Colonic mucosa (tissue), 4 donors: ENCODE results near the gene ITGAL. TPM values are rescaled to one million over a fixed set of nuclear protein-coding genes. Genes with fewer than 3 reads are reported as not detected.
"Not testable (repeated sequence)": the region's sequence is repeated elsewhere in the genome, so short reads cannot be mapped to it uniquely, and the experiment has no call there.

Source experiments
- DNase-seq: peaks from one replicate; pipeline ENCODE4 v3.0.0-alpha.2; 2020
- H3K27ac ChIP-seq: fragments of 200-600 bp; one replicate; pipeline ENCODE4 v1.8.0; 2021
- H3K27me3 ChIP-seq: fragments of 200-600 bp; one replicate; pipeline ENCODE4 v1.8.0; 2021
- H3K36me3 ChIP-seq: fragments of 200-600 bp; one replicate; pipeline ENCODE4 v1.8.0; 2021
- H3K4me1 ChIP-seq: fragments of 200-600 bp; one replicate; pipeline ENCODE4 v1.8.0; 2021; ENCODE audit warnings: mild to moderate bottlenecking
- H3K4me3 ChIP-seq: fragments of 200-600 bp; one replicate; pipeline ENCODE4 v1.8.0; 2021
- H3K9ac ChIP-seq, 2 donors: one replicate each; pipeline ENCODE4 v1.7.0; 2013; ENCODE audit warnings: control low read depth in 2 of 2, low read depth in 2 of 2, low read length in 2 of 2
- H3K9me3 ChIP-seq: fragments of 200-600 bp; one replicate; pipeline ENCODE4 v1.8.0; 2021
- CTCF ChIP-seq: fragments of 200-600 bp; IDR thresholded peaks from one replicate; pipeline ENCODE4 v1.8.0; 2022; ENCODE audit warnings: antibody characterized with exemption, mild to moderate bottlenecking
- intact Hi-C: fragments of 100-400 bp; cut with DNase I; formaldehyde crosslinking; loops from one replicate; pipeline ENCODE4 v1.14.1; 2022
- total RNA-seq, 2 donors: library from RNA; stranded (reverse); fragmentation: NEBNext Ultra II Directional in 1 of 2; extraction: Animal tissue kit (Norgen Biotek cat#: 25700) in 1 of 2; gene quantifications; one replicate each; pipeline ENCODE4 v1.2.1, GENCODE V29; 2021
- donor health status: healthy.
- donor health status: DM: no; HTN: no; CAD: no.
- donor health status: DM: no; HTN: no; CAD: no.

The ITGAL gene
- total RNA-seq, 2 donors from 2014 or later = 3.4 to 4.8 TPM

DNA sequence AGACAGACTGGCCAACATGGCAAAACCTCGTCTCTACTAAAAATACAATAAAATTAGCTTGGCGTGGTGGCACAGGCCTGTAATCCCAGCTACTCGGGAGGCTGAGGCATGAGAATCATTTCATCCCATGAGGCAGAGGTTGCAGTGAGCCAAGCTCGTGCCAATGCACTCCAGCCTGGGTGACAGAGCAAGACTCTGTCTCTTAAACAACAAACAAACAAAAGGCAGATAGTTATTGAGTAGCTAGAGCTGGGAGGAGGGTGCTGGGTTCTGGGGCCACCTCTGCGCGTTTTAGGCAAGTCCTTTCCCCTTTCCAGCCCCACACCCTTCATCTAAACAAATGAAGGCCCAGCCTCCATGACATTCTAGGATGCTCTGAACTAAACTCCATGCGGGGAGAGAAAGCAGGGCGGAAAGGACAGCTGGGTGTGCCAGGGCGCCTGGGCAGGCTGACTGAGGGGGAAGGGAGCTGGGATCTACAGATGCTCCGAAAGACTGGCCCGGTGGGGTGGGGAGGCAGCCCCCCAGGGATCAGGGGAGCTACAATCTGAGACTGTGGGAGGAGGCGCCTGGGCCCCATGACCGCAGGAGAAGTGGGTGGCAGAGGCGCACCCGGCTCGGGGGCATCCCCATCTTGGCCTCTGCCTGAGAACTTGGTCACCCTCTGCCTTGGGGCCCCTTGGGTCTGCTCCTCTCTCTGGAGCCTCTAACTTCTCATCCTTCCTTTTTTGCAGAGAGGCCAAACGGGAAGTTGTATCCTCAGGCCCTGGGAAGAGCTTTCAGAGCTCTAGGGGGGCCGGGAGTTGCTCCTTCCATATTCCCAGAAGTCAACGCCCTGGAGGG is 910 bp downstream of the ITGAL start:
- Histone ChIP-seq H3K4me3 (peak overlapping the region; percentile 23), H3K9ac (peak overlapping the region in 1 of 2 donors; percentile 58), H3K9me3 (no peaks in the 10 kb centered on the region), H3K27me3 (no peaks in the 10 kb centered on the region), H3K36me3 (no peaks in the 10 kb centered on the region), H3K27ac (peak overlapping the region; percentile 70), H3K4me1 (no peaks in the 10 kb centered on the region)
- no peak for DNase-seq
- no peak for TF ChIP-seq CTCF
- intact Hi-C loops = no loop called here

DNA sequence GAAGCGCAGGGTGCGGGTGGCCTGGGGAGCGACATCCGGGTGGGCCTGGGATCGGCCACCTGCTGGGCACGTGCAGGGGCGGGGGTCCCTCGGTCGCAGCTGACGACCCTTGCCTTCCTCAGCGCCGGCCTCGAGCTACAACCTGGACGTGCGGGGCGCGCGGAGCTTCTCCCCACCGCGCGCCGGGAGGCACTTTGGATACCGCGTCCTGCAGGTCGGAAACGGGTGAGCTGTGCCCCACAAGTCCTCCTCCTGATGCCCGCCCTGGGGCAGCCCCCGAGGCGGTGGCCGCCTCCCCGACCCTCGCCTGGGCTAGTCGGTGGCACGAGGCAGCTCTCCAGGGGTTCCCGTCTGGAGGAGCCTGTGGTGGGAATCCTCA is 1.5 kb downstream of the ITGAL start:
- Histone ChIP-seq H3K9ac (peak overlapping the region in 1 of 2 donors; percentile 12), H3K36me3 (no peaks in the 10 kb centered on the region), H3K27ac (peak overlapping the region; percentile 70), H3K27me3 (no peaks in the 10 kb centered on the region), H3K9me3 (no peaks in the 10 kb centered on the region), H3K4me3 (peak overlapping the region; percentile 23), H3K4me1 (no peaks in the 10 kb centered on the region)
- no peak for DNase-seq
- TF ChIP-seq CTCF = no peak
- intact Hi-C loops = no loop called here

GRCh38 chr16:30474684-30475083 is 2.1 kb downstream of the ITGAL start:
- Histone ChIP-seq H3K9me3 (no peaks in the 10 kb centered on the region), H3K36me3 (no peaks in the 10 kb centered on the region), H3K9ac (peak overlapping the region in 1 of 2 donors; percentile 12), H3K4me1 (no peaks in the 10 kb centered on the region), H3K27ac (peak overlapping the region; percentile 70), H3K4me3 (peak overlapping the region; percentile 23), H3K27me3 (no peaks in the 10 kb centered on the region)
- intact Hi-C loops = no loop called here
- DNase-seq = no peak
- no peak for TF ChIP-seq CTCF

- no peak overlapping the region for H3K9ac ChIP-seq
- no peaks in the 10 kb centered on the region for H3K4me1 ChIP-seq
- intact Hi-C loops = no loop called here
- no peak overlapping the region for H3K27ac ChIP-seq
- no peak for DNase-seq
- TF ChIP-seq CTCF = no peak
- no peak overlapping the region for H3K4me3 ChIP-seq
- H3K27me3 ChIP-seq = no peaks in the 10 kb centered on the region
- H3K9me3 ChIP-seq = no peaks in the 10 kb centered on the region
- no peaks in the 10 kb centered on the region for H3K36me3 ChIP-seq
Measured at GRCh38 chr16:30476991-30477390, 4.4 kb downstream of the ITGAL start.

- intact Hi-C loops, H3K36me3 ChIP-seq, DNase-seq, H3K9ac ChIP-seq, H3K4me3 ChIP-seq, H3K9me3 ChIP-seq, H3K27ac ChIP-seq, H3K4me1 ChIP-seq, H3K27me3 ChIP-seq: not testable (repeated sequence)
Measured at GRCh38 chr16:30477773-30478172, 5.2 kb downstream of the ITGAL start.

- H3K4me3 ChIP-seq = no peak overlapping the region
- no peak for TF ChIP-seq CTCF
- no peak for DNase-seq
- no peaks in the 10 kb centered on the region for H3K4me1 ChIP-seq
- H3K27me3 ChIP-seq = no peaks in the 10 kb centered on the region
- no peaks in the 10 kb centered on the region for H3K9me3 ChIP-seq
- no peak overlapping the region for H3K27ac ChIP-seq
- H3K36me3 ChIP-seq = no peaks in the 10 kb centered on the region
- intact Hi-C loops = no loop called here
- no peak overlapping the region for H3K9ac ChIP-seq
Measured at GRCh38 chr16:30478766-30479478, 6.4 kb downstream of the ITGAL start.
